Esophagus squamous epithelium (tissue), 5 donors: ENCODE data around the gene PAPPA. TPM values are rescaled to one million over a fixed set of nuclear protein-coding genes. Genes with fewer than 3 reads are reported as not detected.

Source experiments
- DNase-seq: peaks from one replicate; lab custom pipeline; 2025; lab: John Stamatoyannopoulos, UW
- H3K27ac ChIP-seq, 4 donors: fragments of 200-600 bp; sonication (generic); one replicate each; pipeline ENCODE4 v1.5.1; 2016 to 2019; ENCODE audit warnings: mild to moderate bottlenecking in 1 of 4
- H3K27me3 ChIP-seq, 4 donors: fragments of 200-600 bp; sonication (generic); 1 replicate in 3 of 4; 2 replicates in 1 of 4; pipeline versions ENCODE4 v1.5.1 to v1.6.0; 2017 to 2021; ENCODE audit warnings: antibody characterized with exemption in 1 of 4
- H3K36me3 ChIP-seq, 3 donors: fragments of 200-600 bp; sonication (generic); one replicate each; pipeline ENCODE4 v1.5.1; 2016 to 2019
- H3K4me1 ChIP-seq, 3 donors: fragments of 200-600 bp; sonication (generic); one replicate each; pipeline ENCODE4 v1.5.1; 2017 to 2019
- H3K4me3 ChIP-seq, 4 donors: fragments of 200-600 bp; sonication (generic); 1 replicate in 3 of 4; 2 replicates in 1 of 4; pipeline ENCODE4 v1.5.1; 2016 to 2019; ENCODE audit warnings: mild to moderate bottlenecking in 2 of 4, moderate library complexity in 1 of 4
- H3K9me3 ChIP-seq, 3 donors: fragments of 200-600 bp; sonication (generic); one replicate each; pipeline ENCODE4 v1.5.1; 2016 to 2019
- POLR2A ChIP-seq, 4 donors: fragments of 450-650 bp; IDR thresholded peaks; one replicate each; pipeline ENCODE4 v1.6.1; 2017; ENCODE audit warnings: antibody characterized with exemption in 4 of 4, mild to moderate bottlenecking in 4 of 4, moderate library complexity in 3 of 4
- WGBS, 2 donors: methylation state at CpG; one replicate each; pipeline ENCODE4 v1.1.5; 2018; 5-methylcytosine and 5-hydroxymethylcytosine counted together
- intact Hi-C: fragments of 100-400 bp; cut with DNase I; formaldehyde crosslinking; loops from one replicate; pipeline ENCODE4 v1.15.0; 2022
- total RNA-seq, 4 donors: library from RNA; depleted of rRNA; stranded (reverse); fragments of >200 nt; gene quantifications; one replicate each; pipeline ENCODE4 v1.1.0, GENCODE V29; 2016
- TF ChIP-seq, protein P1 (sequence below), 6 experiments: fragments of 450-650 bp in 4 of 6; fragments of 200-600 bp in 2 of 6; sonication (generic) in 2 of 6; IDR thresholded peaks; one replicate each; pipeline ENCODE4 v1.5.1; 2016 to 2019; ENCODE audit warnings: antibody characterized with exemption in 6 of 6, mild to moderate bottlenecking in 4 of 6, moderate library complexity in 4 of 6
- donor health status: DM: yes; HTN: yes; CAD: no.

PAPPA gene
- total RNA-seq, 4 donors from 2014 or later = 8.3 to 13.7 (median 11.4) TPM

DNA sequence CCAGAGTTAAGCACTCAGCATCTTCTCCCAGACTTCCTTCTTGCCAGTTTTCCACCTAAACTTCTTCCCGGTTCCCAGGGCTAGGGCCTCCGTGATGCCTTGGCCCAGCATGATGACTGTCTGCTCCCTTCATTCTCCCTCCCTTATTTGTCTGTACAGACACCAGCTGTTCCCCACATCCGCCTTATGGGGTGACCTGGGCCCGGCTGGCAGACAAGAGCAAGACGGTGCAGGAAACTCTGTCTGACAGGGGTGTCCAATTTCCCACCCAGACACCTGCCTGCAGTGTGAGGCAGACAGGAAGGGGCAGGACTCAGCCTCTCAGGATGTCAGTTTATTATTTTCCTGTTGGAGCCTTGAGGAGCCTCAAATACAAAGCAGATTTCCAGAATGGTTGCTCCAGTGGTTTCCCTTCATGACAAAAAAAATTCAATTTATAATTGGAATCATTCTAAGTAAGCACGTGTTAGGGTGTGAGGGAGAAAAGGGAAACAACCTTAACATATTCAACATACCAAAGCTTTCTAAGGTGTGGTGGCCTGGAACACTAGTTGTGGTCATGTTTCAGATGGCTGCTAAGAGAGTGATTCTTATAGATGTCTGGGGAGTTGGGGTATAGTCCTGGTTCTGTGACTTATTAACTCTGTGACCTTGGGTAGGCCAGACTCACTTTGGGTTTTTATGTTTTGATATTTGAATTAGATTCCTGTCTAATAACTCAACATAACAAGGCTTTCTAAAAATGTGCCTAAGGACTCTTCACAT, 234.5 kb downstream of the PAPPA start:
- peaks cover 4 to 33% (median 6%) of the 10 kb centered on the region in 3 donors for H3K4me1 ChIP-seq
- intact Hi-C loops = no loop called here
- peaks cover 0 to 20% (median 0%) of the 10 kb centered on the region in 3 donors for H3K36me3 ChIP-seq
- 66 to 73% methylated on average over 3 to 6 of the region's 6 CpGs for WGBS, 2 donors
- no peak overlapping the region for H3K27ac ChIP-seq
- TF ChIP-seq, protein P1, sequence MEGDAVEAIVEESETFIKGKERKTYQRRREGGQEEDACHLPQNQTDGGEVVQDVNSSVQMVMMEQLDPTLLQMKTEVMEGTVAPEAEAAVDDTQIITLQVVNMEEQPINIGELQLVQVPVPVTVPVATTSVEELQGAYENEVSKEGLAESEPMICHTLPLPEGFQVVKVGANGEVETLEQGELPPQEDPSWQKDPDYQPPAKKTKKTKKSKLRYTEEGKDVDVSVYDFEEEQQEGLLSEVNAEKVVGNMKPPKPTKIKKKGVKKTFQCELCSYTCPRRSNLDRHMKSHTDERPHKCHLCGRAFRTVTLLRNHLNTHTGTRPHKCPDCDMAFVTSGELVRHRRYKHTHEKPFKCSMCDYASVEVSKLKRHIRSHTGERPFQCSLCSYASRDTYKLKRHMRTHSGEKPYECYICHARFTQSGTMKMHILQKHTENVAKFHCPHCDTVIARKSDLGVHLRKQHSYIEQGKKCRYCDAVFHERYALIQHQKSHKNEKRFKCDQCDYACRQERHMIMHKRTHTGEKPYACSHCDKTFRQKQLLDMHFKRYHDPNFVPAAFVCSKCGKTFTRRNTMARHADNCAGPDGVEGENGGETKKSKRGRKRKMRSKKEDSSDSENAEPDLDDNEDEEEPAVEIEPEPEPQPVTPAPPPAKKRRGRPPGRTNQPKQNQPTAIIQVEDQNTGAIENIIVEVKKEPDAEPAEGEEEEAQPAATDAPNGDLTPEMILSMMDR (IDR thresholded peaks at IDR 0.05) = no peak
- no peak for TF ChIP-seq POLR2A (IDR thresholded peaks at IDR 0.05)
- no peaks in the 10 kb centered on the region for H3K9me3 ChIP-seq
- DNase-seq = no peak
- no peaks in the 10 kb centered on the region for H3K27me3 ChIP-seq
- no peak overlapping the region for H3K4me3 ChIP-seq

DNA sequence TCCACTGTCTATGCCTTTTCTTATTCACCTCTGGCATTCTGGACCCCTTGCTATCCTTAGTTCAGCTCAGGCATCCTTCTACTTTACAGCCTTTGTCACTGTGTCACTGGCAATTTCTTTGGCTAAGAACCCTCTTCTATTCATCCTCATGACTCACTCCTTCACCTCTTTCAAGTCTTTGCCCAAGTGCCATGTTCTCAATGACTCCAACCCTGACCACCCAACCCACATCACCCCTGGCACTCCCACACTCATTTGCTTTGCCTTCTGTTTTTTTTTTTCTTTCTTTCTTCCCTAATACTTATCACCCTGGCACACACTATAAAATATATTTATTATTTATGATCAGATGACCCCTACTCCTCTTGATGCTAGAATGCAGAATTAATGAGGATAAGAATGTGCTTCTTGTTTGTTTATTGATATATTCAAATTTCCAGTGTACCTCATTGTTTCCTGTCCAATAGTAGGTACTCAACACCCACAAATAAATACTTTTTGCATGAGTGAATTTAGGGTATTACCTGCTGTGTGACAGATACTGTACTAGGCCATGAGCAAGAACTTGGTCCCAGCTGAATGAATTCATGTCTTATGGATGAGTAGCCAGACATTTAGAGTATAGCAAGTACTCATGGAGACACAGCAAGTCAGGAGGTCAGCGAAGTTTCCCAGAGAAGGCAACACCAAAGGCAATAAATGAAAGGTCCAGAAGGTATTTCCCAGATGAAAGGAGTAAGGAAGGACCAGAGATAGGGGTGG, 236.1 kb downstream of the PAPPA start:
- H3K27me3 ChIP-seq = no peaks in the 10 kb centered on the region
- 80 to 92% methylated on average over 1 of the region's 1 CpG for WGBS, 2 donors
- TF ChIP-seq, protein P1 (IDR thresholded peaks at IDR 0.05) = no peak
- no peak for TF ChIP-seq POLR2A (IDR thresholded peaks at IDR 0.05)
- H3K9me3 ChIP-seq = no peaks in the 10 kb centered on the region
- H3K27ac ChIP-seq = no peak overlapping the region
- peaks cover 4 to 43% (median 6%) of the 10 kb centered on the region in 3 donors for H3K4me1 ChIP-seq
- DNase-seq = no peak
- H3K4me3 ChIP-seq = no peak overlapping the region
- peaks cover 0 to 23% (median 0%) of the 10 kb centered on the region in 3 donors for H3K36me3 ChIP-seq
- intact Hi-C loops = no loop called here

DNA sequence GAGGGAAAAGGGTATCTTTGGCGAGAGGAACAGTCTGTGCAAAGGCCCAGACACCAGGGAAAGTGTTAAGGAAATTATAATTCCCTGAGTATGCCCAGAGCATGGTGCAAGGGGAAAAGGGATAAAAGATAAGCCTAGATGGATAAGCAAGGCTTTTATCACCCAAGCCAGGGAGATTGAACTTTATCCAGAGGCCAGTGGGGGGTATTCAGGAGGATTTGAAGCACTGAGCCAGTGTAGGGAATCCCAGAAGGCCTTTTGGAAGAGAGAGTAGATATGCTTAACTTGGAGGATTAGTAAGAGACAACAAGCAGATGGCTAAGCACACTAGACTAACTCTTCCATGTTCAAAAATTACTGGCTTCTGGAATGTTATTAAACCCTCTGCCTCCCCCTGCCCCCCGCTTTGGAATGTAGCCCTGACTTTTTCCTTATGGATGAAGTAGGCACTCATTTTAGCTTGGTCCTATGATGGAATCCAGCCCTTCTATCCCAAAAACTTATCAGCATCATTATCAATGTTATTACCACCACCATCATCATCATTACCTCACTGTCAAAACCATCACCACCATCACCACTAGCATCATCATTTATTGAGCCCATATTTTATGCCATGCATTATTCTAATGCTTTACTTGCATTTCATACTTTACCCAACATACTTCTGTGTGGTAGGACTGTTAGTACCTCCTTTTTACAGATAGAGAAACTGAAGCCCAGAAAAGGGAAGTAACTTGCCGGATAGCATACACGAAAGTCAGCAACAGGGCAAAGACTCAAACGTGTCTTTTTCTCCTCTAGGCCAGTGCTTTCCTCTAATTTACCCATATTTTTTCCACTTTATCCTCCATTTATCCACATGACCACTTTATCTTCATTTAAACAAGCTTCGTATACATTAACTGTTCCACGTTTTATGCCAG, 237.0 kb downstream of the PAPPA start:
- no peaks in the 10 kb centered on the region for H3K27me3 ChIP-seq
- WGBS, 2 donors = 48 to 74% methylated on average over 7 of the region's 7 CpGs

DNA sequence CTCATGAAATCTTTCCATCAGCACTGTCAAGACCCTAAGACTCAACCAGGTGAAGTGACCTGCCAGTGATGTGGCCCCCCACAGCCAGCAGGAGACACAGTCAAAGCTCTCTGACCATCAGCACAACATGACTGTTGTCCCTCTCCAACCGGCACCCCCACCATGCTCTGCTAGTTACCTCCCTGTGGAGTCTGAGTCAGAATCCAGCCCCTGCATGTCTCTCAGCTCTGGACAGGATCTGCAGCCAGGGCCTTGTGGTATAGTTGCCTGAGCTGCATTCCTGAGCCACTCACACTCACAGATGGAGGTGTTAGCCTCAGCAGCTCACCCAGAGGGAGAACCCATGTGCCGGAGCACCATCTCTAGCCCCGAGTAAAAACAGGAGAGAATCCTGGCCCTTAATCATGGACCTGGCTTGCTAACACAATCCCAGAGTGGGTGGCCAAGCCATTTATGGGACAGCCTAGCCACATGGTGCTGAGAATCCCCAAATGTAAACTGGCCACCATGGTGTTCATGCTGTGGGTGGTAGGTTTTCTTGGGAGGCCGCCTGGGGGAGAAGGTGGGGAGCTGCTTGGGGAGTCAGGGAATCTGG, 237.8 kb downstream of the PAPPA start:
- Histone ChIP-seq H3K27me3 (no peaks in the 10 kb centered on the region), H3K36me3 (peaks cover 0 to 29% (median 0%) of the 10 kb centered on the region in 3 donors), H3K4me3 (no peak overlapping the region), H3K9me3 (no peaks in the 10 kb centered on the region), H3K27ac (no peak overlapping the region), H3K4me1 (peaks cover 4 to 37% (median 6%) of the 10 kb centered on the region in 3 donors)
- DNase-seq = no peak
- intact Hi-C loops = no loop called here
- TF ChIP-seq, protein P1 (IDR thresholded peaks at IDR 0.05) = no peak
- TF ChIP-seq POLR2A (IDR thresholded peaks at IDR 0.05) = no peak
- 43 to 67% methylated on average over 1 to 4 of the region's 4 CpGs for WGBS, 2 donors

More for the DNA sequence above, 237.0 kb downstream of the PAPPA start:
- H3K9me3 ChIP-seq = no peaks in the 10 kb centered on the region
- no peak overlapping the region for H3K27ac ChIP-seq
- peaks cover 4 to 43% (median 6%) of the 10 kb centered on the region in 3 donors for H3K4me1 ChIP-seq
- TF ChIP-seq, protein P1 (IDR thresholded peaks at IDR 0.05) = no peak
- TF ChIP-seq POLR2A (IDR thresholded peaks at IDR 0.05) = no peak
- H3K36me3 ChIP-seq = peaks cover 0 to 26% (median 0%) of the 10 kb centered on the region in 3 donors
- no peak overlapping the region for H3K4me3 ChIP-seq
- no peak for DNase-seq
- intact Hi-C loops = no loop called here
